ENCODE data around the gene SLC9A9. TPM values are rescaled to one million over a fixed set of nuclear protein-coding genes. Genes with fewer than 3 reads are reported as not detected.

The SLC9A9 gene
- total RNA-seq, 1 donor = 3.5 TPM

GRCh38 chr3:143445118-143445517, 403.1 kb downstream of the SLC9A9 start:
- no peak for DNase-seq (ENCODE audit: low read depth)
- TF ChIP-seq CTCF (IDR thresholded peaks at IDR 0.05; ENCODE audit: insufficient read depth, low read depth, low read length) = no peak
- H3K4me3 ChIP-seq (ENCODE audit: low read depth, low read length) = no peak overlapping the region

DNA sequence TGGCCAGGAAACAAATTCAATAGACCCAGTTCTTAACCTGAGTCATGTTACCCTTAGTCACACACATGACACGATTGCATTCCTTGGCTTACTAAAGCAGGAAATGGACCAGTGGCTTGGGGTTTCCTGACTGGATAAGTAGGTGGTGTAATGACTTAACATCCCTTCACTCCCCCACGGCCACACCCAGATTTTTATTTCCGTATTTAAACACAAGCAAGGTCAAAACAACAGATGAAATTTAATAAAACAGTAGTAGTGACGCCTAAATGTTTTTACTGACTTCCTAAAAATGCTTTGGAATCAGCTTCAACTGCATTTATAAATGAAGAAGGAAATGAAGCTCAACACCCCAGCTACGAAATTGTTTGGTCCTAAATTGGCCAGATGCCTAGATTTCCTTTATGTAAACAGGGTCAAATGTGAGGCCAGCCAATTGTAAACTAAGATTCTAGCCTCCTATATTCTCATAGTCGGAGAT, 404.4 kb downstream of the SLC9A9 start:
- no peak for TF ChIP-seq CTCF (IDR thresholded peaks at IDR 0.05; ENCODE audit: insufficient read depth, low read depth, low read length)
- peak; percentile 94 for DNase-seq (ENCODE audit: low read depth)
- H3K4me3 ChIP-seq (ENCODE audit: low read depth, low read length) = no peak overlapping the region

DNA sequence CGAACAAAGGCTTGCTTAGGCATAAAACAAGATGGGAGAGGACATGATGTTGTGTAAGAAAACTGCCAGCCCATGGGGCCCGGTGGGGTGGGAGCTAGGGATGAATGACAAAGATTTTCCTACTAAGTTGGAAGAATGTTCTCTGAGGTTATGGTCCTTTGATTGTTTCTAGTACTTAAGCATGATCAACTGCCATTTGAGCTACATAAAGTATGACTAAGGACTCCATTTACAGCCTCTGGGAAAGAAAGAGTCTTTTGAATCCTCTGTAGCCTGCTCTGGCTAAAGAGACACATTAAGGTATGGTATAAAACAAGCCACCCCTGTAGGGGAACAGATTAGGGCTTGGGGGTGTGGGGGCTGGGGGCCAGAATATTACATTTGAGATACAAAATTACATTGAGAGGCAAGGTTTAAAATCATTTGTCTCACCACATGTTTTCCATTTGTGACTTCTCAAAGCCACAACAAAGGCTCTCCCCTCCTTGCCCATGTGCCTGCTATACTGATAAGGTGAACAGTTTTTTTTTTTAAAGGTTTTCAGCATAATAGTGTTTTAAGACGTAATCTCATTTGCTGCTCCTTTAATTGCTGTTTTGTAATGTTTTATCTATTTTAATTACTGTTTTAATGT, 405.3 kb downstream of the SLC9A9 start:
- DNase-seq (ENCODE audit: low read depth) = peak; percentile 16
- no peak overlapping the region for H3K4me3 ChIP-seq (ENCODE audit: low read depth, low read length)

GRCh38 chr3:143441516-143442171, 406.6 kb downstream of the SLC9A9 start:
- no peak for TF ChIP-seq CTCF (IDR thresholded peaks at IDR 0.05; ENCODE audit: insufficient read depth, low read depth, low read length)
- no peak for DNase-seq (ENCODE audit: low read depth)
- H3K4me3 ChIP-seq (ENCODE audit: low read depth, low read length) = no peak overlapping the region

More for the DNA sequence above, 405.3 kb downstream of the SLC9A9 start:
- no peak for TF ChIP-seq CTCF (IDR thresholded peaks at IDR 0.05; ENCODE audit: insufficient read depth, low read depth, low read length)

DNA sequence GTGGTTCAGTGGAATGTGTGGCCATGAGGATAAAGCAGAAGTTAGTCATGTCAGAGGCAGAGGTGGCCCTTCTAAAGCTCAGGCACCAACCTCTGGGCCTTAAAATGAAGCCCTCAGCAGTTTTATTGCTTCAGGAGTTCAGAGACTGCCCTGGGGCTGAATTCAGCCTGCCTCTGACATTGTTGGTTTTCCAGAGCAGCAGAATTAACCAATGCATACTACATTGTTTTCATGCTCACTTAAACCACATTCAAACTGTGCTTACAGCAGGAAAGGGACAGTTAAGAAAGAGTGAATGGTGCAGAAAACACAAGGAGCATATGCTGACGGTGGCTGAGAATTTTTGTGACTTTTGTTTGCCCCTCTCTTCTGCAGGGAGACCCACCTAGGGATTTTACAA, 408.5 kb downstream of the SLC9A9 start:
- TF ChIP-seq CTCF (IDR thresholded peaks at IDR 0.05; ENCODE audit: insufficient read depth, low read depth, low read length) = no peak
- DNase-seq (ENCODE audit: low read depth) = peak; percentile 35
- no peak overlapping the region for H3K4me3 ChIP-seq (ENCODE audit: low read depth, low read length)

DNA sequence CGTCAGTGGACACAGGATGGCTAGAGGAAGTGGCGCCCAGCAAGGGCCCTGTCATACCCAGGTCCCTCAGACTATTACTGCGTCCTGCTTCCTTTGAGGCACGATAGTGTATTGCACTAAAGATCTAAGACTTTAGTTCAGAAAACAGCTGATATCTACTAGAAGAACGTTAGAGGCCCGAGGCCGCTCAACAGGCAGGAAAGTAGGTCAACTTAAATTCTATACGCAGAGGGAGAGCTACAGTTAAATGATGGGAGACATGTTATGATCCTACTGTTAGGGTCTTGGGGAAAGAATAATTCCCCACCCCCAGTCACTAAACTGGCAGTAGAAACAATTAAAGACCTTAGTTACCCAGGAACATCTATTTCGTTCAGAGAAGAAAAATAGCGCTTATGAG, 410.9 kb downstream of the SLC9A9 start:
- no peak for DNase-seq (ENCODE audit: low read depth)
- H3K4me3 ChIP-seq (ENCODE audit: low read depth, low read length) = no peak overlapping the region
- TF ChIP-seq CTCF (IDR thresholded peaks at IDR 0.05; ENCODE audit: insufficient read depth, low read depth, low read length) = no peak
